ENCODE measurements around the gene ZNF587B. TPM values are rescaled to one million over a fixed set of nuclear protein-coding genes. Genes with fewer than 3 reads are reported as not detected.
"Not testable (repeated sequence)": the region's sequence is repeated elsewhere in the genome, so short reads cannot be mapped to it uniquely, and the experiment has no call there.

Gene ZNF587B
- total and polyA plus RNA-seq, 4 experiments from 2014 or later = 0.27 to 29.0 (median 15.3) TPM

DNA sequence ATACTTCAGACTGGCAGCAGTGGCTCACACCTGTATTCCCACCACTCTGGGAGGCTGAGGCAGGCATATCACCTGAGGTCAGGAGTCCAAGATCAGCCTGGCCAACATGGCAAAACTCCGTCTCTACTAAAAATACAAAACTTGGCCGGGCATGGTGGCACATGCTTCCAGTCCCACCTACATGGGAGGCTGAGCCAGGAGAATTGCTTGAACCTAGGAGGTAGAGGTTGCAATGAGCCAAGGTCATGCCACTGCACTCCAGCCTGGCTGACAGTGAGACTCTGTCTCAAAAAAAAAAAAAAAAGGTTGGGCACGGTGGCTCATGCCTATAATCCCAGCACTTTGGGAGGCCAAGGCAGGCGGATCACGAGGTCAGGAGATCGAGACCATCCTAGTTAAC lies 39.6 kb downstream of the ZNF587B start:
- H3K36me3 Mint-ChIP-seq = peaks cover 58 to 61% of the 10 kb centered on the region in 2 donors
- CTCF ChIA-PET (ENCODE audit: partially characterized antibody); DNase-seq; H3K27me3 Mint-ChIP-seq; H3K4me3 Mint-ChIP-seq; H3K4me3 ChIP-seq (ENCODE audit: low read length in 2 of 2); H3K27ac Mint-ChIP-seq; intact Hi-C loops (cut with micrococcal nuclease); H3K27me3 ChIP-seq (ENCODE audit: insufficient read depth, low read length); H3K27ac ChIP-seq (ENCODE audit: low read depth, low read length); H3K4me1 ChIP-seq (ENCODE audit: insufficient read depth, low read length); H3K4me1 Mint-ChIP-seq: not testable (repeated sequence)
- H3K9me3 ChIP-seq (ENCODE audit: control insufficient read depth in 1 of 2, low read length in 2 of 2) = peaks cover 5 to 60% of the 10 kb centered on the region in 2 donors
- peaks cover 0 to 92% (median 80%) of the 10 kb centered on the region in 8 donors for H3K9me3 Mint-ChIP-seq
- peaks cover 13% of the 10 kb centered on the region for H3K36me3 ChIP-seq (ENCODE audit: insufficient read depth, low read length)
- POLR2A ChIA-PET (ENCODE audit: partially characterized antibody) = interaction anchor here (1.0 kb wide), 1 partner anchor 133 kb away, joined by 3 read pairs; the partner anchor contains the start of gene ZNF606

DNA sequence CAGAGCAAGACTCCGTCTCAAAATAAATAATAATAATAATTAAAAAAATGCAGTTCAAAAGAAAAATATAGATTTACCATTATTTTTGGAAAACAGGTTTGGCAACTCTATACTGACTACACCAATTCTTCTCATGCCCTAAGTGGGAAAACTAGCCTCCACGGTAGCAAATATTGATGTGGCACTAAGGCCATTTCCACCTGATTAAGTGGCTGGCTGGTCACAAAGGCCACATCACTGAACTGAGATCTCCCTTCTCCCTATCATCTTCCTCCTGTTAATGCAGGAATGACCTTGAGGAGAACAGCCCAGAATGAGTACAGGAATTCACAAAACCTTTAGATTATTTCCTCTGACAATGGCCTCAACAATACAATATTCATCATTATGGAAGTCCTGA lies 40.1 kb downstream of the ZNF587B start:
- H3K4me3 ChIP-seq (ENCODE audit: low read length in 2 of 2) = no peak overlapping the region
- no peaks in the 10 kb centered on the region for H3K4me1 Mint-ChIP-seq
- H3K36me3 ChIP-seq (ENCODE audit: insufficient read depth, low read length) = peaks cover 9% of the 10 kb centered on the region
- no peak overlapping the region for H3K27ac ChIP-seq (ENCODE audit: low read depth, low read length)
- H3K9me3 Mint-ChIP-seq = peaks cover 0 to 90% (median 77%) of the 10 kb centered on the region in 8 donors
- ChIA-PET CTCF (ENCODE audit: partially characterized antibody) (no interaction called here), POLR2A (ENCODE audit: partially characterized antibody) (no interaction called here)
- no peaks in the 10 kb centered on the region for H3K27me3 ChIP-seq (ENCODE audit: insufficient read depth, low read length)
- no peaks in the 10 kb centered on the region for H3K27me3 Mint-ChIP-seq
- peaks cover 56% of the 10 kb centered on the region in 2 donors for H3K36me3 Mint-ChIP-seq
- H3K9me3 ChIP-seq (ENCODE audit: control insufficient read depth in 1 of 2, low read length in 2 of 2) = peaks cover 5 to 61% of the 10 kb centered on the region in 2 donors
- H3K4me1 ChIP-seq (ENCODE audit: insufficient read depth, low read length) = no peaks in the 10 kb centered on the region
- no peak overlapping the region for H3K27ac Mint-ChIP-seq
- intact Hi-C loops (cut with micrococcal nuclease) = no loop called here
- H3K4me3 Mint-ChIP-seq = no peak overlapping the region
- no peak for DNase-seq

- H3K27ac ChIP-seq (ENCODE audit: low read depth, low read length) = no peak overlapping the region
- no peaks in the 10 kb centered on the region for H3K4me1 Mint-ChIP-seq
- intact Hi-C loops (cut with micrococcal nuclease) = no loop called here
- peaks cover 17% of the 10 kb centered on the region for H3K36me3 ChIP-seq (ENCODE audit: insufficient read depth, low read length)
- peaks cover 5 to 70% of the 10 kb centered on the region in 2 donors for H3K9me3 ChIP-seq (ENCODE audit: control insufficient read depth in 1 of 2, low read length in 2 of 2)
- ChIA-PET POLR2A (ENCODE audit: partially characterized antibody) (no interaction called here), CTCF (ENCODE audit: partially characterized antibody) (no interaction called here)
- no peak overlapping the region for H3K27ac Mint-ChIP-seq
- H3K27me3 ChIP-seq (ENCODE audit: insufficient read depth, low read length) = no peaks in the 10 kb centered on the region
- DNase-seq = no peak
- no peaks in the 10 kb centered on the region for H3K4me1 ChIP-seq (ENCODE audit: insufficient read depth, low read length)
- H3K4me3 Mint-ChIP-seq = no peak overlapping the region
- H3K36me3 Mint-ChIP-seq = peaks cover 57 to 62% of the 10 kb centered on the region in 2 donors
- H3K27me3 Mint-ChIP-seq = no peaks in the 10 kb centered on the region
- peaks cover 4 to 92% (median 79%) of the 10 kb centered on the region in 8 donors for H3K9me3 Mint-ChIP-seq
- no peak overlapping the region for H3K4me3 ChIP-seq (ENCODE audit: low read length in 2 of 2)
Measured at GRCh38 chr19:57872450-57872849, 42.4 kb downstream of the ZNF587B start.

- DNase-seq; H3K4me1 ChIP-seq (ENCODE audit: insufficient read depth, low read length); H3K4me3 Mint-ChIP-seq; H3K27me3 ChIP-seq (ENCODE audit: insufficient read depth, low read length); H3K4me1 Mint-ChIP-seq; intact Hi-C loops (cut with micrococcal nuclease); H3K27ac ChIP-seq (ENCODE audit: low read depth, low read length); H3K27ac Mint-ChIP-seq; H3K4me3 ChIP-seq (ENCODE audit: low read length in 2 of 2); CTCF ChIA-PET (ENCODE audit: partially characterized antibody); H3K27me3 Mint-ChIP-seq; POLR2A ChIA-PET (ENCODE audit: partially characterized antibody): not testable (repeated sequence)
- H3K36me3 Mint-ChIP-seq = peaks cover 58 to 65% of the 10 kb centered on the region in 2 donors
- peaks cover 5 to 75% of the 10 kb centered on the region in 2 donors for H3K9me3 ChIP-seq (ENCODE audit: control insufficient read depth in 1 of 2, low read length in 2 of 2)
- H3K36me3 ChIP-seq (ENCODE audit: insufficient read depth, low read length) = peaks cover 13% of the 10 kb centered on the region
- peaks cover 4 to 92% (median 80%) of the 10 kb centered on the region in 8 donors for H3K9me3 Mint-ChIP-seq
Measured at GRCh38 chr19:57873883-57874799, 44.0 kb downstream of the ZNF587B start.

GRCh38 chr19:57886046-57886445 lies 55.9 kb downstream of the ZNF587B start:
- Mint-ChIP-seq H3K4me3 (peak overlapping the region in 4 of 8 donors; percentile 11 to 43 (median 25)), H3K27ac (peak overlapping the region in 1 of 7 donors; percentile 1), H3K9me3 (peaks cover 0 to 75% (median 68%) of the 10 kb centered on the region in 8 donors), H3K27me3 (no peaks in the 10 kb centered on the region), H3K4me1 (peaks cover 10 to 27% (median 21%) of the 10 kb centered on the region in 4 donors), H3K36me3 (peaks cover 54 to 58% of the 10 kb centered on the region in 2 donors)
- Histone ChIP-seq H3K27ac (ENCODE audit: low read depth, low read length) (no peak overlapping the region), H3K4me1 (ENCODE audit: insufficient read depth, low read length) (peaks cover 20% of the 10 kb centered on the region), H3K4me3 (ENCODE audit: low read length in 2 of 2) (no peak overlapping the region), H3K36me3 (ENCODE audit: insufficient read depth, low read length) (peaks cover 6% of the 10 kb centered on the region), H3K27me3 (ENCODE audit: insufficient read depth, low read length) (no peaks in the 10 kb centered on the region), H3K9me3 (ENCODE audit: control insufficient read depth in 1 of 2, low read length in 2 of 2) (no peaks in the 10 kb centered on the region)
- POLR2A ChIA-PET (ENCODE audit: partially characterized antibody) = interaction anchor here (1.7 kb wide), 1 partner anchor 159 kb away, joined by 6 read pairs; the partner anchor contains the start of gene ZNF671
- no peak for DNase-seq
- CTCF ChIA-PET (ENCODE audit: partially characterized antibody) = no interaction called here
- intact Hi-C loops (cut with micrococcal nuclease) = no loop called here

DNA sequence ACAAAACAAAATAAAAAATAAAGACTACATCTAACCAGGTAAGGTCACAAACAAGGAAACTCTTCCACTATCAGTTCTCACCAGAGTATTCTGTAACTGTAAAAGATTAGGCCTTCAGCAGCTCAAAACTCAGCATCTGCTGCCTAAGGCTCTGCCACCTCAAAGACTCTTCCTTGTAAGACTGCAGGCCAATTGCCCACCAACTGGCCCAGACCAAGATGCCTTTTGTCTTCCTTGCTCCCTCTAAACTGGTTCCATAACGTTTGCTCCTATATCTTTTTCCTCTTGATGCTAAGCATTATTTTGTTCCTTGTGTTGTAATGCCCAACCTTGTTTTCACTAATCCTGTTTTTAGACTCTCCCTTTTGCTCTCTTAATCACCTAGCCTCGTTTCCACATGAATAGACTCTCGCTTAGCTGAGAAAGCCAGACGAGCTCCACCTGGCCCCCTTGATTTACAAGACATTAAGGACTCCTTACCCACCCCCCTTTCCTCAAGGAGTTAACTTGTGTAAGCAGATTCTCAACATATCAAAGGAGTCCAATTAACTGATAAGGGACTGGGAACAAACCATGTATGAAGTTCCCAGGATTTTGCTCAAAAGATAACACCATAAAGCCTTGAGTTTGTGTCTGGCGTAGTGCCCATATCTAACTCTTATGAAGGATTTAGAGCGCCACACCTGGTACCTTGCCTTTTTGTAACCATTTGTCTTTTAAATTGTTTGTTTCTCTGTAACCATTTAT lies 57.3 kb downstream of the ZNF587B start:
- Mint-ChIP-seq H3K4me1 (peaks cover 10 to 27% (median 21%) of the 10 kb centered on the region in 4 donors), H3K36me3 (peaks cover 60 to 61% of the 10 kb centered on the region in 2 donors), H3K9me3 (peaks cover 0 to 81% (median 71%) of the 10 kb centered on the region in 8 donors), H3K27ac (peak overlapping the region in 2 of 7 donors; percentile 10 to 37), H3K27me3 (no peaks in the 10 kb centered on the region), H3K4me3 (peak overlapping the region; percentile 88 to 92 (median 89))
- ChIA-PET CTCF (ENCODE audit: partially characterized antibody) (no interaction called here), POLR2A (ENCODE audit: partially characterized antibody) (interaction anchor here (1.7 kb wide), 1 partner anchor 160 kb away, joined by 6 read pairs; the partner anchor contains the start of gene ZNF671)
- no peak overlapping the region for H3K27ac ChIP-seq (ENCODE audit: low read depth, low read length)
- intact Hi-C loops (cut with micrococcal nuclease) = no loop called here
- H3K4me1 ChIP-seq (ENCODE audit: insufficient read depth, low read length) = peaks cover 20% of the 10 kb centered on the region
- H3K36me3 ChIP-seq (ENCODE audit: insufficient read depth, low read length) = peaks cover 6% of the 10 kb centered on the region
- no peak for DNase-seq
- no peak overlapping the region for H3K4me3 ChIP-seq (ENCODE audit: low read length in 2 of 2)
- no peaks in the 10 kb centered on the region for H3K9me3 ChIP-seq (ENCODE audit: control insufficient read depth in 1 of 2, low read length in 2 of 2)
- no peaks in the 10 kb centered on the region for H3K27me3 ChIP-seq (ENCODE audit: insufficient read depth, low read length)
